K562 (cell line): Measurements from ENCODE around the gene MKLN1. TPM values are rescaled to one million over a fixed set of nuclear protein-coding genes. Genes with fewer than 3 reads are reported as not detected.
A peak's percentile ranks its signal among the peaks of the same experiment; 100 is the strongest.

Experiments
- NELFE ChIP-seq: IDR thresholded peaks from 2 replicates; pipeline ENCODE4 v1.6.1; 2011; ENCODE audit warnings: mild to moderate bottlenecking; ENCODE audit not compliant: insufficient read depth, insufficient read length
- POLR2A ChIP-seq: fragments of 450-650 bp; conservative IDR thresholded peaks from 2 replicates; pipeline ENCODE4 v1.6.1; 2016
- RBM15 ChIP-seq: fragments of 200-400 bp; formaldehyde crosslinking; IDR thresholded peaks from 2 replicates; pipeline ENCODE4 v1.6.1; 2018; ENCODE audit warnings: mild to moderate bottlenecking, low read length, moderate library complexity; ENCODE audit not compliant: insufficient read depth
- RHOXF2B ChIP-seq: fragments of 250-450 bp; sonication (Bioruptor Pico); conservative IDR thresholded peaks from 2 replicates; pipeline ENCODE4 v1.5.1; 2021
- SP2 ChIP-seq: IDR thresholded peaks from 2 replicates; pipeline ENCODE4 v1.6.1; 2011; ENCODE audit warnings: mild to moderate bottlenecking, low read depth, low read length, moderate library complexity; ENCODE audit not compliant: poor library complexity, severe bottlenecking; ENCODE audit errors: extremely low read depth
- SREBF1 ChIP-seq: fragments of 150-350 bp; IDR thresholded peaks from 2 replicates; pipeline ENCODE4 v1.6.1; 2014; ENCODE audit warnings: antibody characterized with exemption, low read depth, low read length, borderline replicate concordance
- TBL1XR1 ChIP-seq, 2 experiments: IDR thresholded peaks; 2 replicates each; pipeline ENCODE4 v1.6.1; 2012; ENCODE audit warnings: improper control_type of control experiment in 2 of 2, low read length in 2 of 2, mild to moderate bottlenecking in 1 of 2
- TRIM24 ChIP-seq, 2 experiments: fragments of 450-650 bp; IDR thresholded peaks; 2 replicates each; pipeline ENCODE4 v1.6.1; 2016
- ZNF124 ChIP-seq: sonication (generic); formaldehyde crosslinking; IDR thresholded peaks from 2 replicates; pipeline ENCODE4 v1.8.1; 2022; ENCODE audit warnings: missing genetic modification reagents
- ZNF143 ChIP-seq: sonication (generic); formaldehyde crosslinking; IDR thresholded peaks from 2 replicates; pipeline ENCODE4 v1.9.0; 2022; ENCODE audit warnings: mild to moderate bottlenecking, missing genetic modification reagents
- ZNF445 ChIP-seq: fragments of 250-450 bp; sonication (Bioruptor Pico); IDR thresholded peaks from 2 replicates; pipeline ENCODE4 v1.4.0; 2020; ENCODE audit warnings: low read depth, mild to moderate bottlenecking, moderate library complexity
- polyA plus RNA-seq, 8 experiments: library from polyadenylated mRNA; depleted of rRNA in 4 of 8; stranded (reverse) in 5 of 8; unstranded in 3 of 8; fragments of >200 nt; fragmentation: Nextera tagmentation in 2 of 8; fragmentation: Illumina TruSeq in 1 of 8; extraction: Ambion mirVana in 2 of 8; extraction: Trizol in 1 of 8; gene quantifications; 2 replicates each; pipeline versions ENCODE4 v1.2.1 to v1.2.3, GENCODE V29; 2011 to 2014; ENCODE audit warnings: inconsistent platforms in 1 of 8, missing spikeins in 1 of 8
- total RNA-seq, 7 experiments: library from RNA; depleted of rRNA in 6 of 7; stranded (reverse); fragments of >200 nt in 6 of 7; fragmentation: Illumina TruSeq in 2 of 7; extraction: Trizol in 2 of 7; gene quantifications; 2 replicates each; pipeline versions ENCODE4 v1.2.1 to v1.2.3, GENCODE V29; 2011 to 2021; ENCODE audit warnings: low replicate concordance in 1 of 7
- TF ChIP-seq, protein P1 (sequence below), 2 experiments: fragments of 450-650 bp; conservative IDR thresholded peaks; 2 replicates each; pipeline ENCODE4 v1.6.1; 2017; ENCODE audit warnings: mild to moderate bottlenecking in 2 of 2, moderate library complexity in 2 of 2
- TF ChIP-seq, protein P2 (sequence below): fragments of 200-400 bp; formaldehyde crosslinking; IDR thresholded peaks from 2 replicates; pipeline ENCODE4 v1.6.1; 2017; ENCODE audit warnings: mild to moderate bottlenecking, low read depth, low read length, moderate library complexity
- TF ChIP-seq, protein P3 (sequence below), 2 experiments: fragments of 450-650 bp in 1 of 2; sonication (generic) in 1 of 2; formaldehyde crosslinking in 1 of 2; IDR thresholded peaks; 2 replicates each; pipeline versions ENCODE4 v1.7.1 to v1.9.0; 2016 to 2022; ENCODE audit warnings: inconsistent platforms in 1 of 2, mild to moderate bottlenecking in 1 of 2, missing genetic modification reagents in 1 of 2

The MKLN1 gene
- total and polyA plus RNA-seq, 9 of the 15 experiments (the other 6 are each of a cell fraction or from before 2014, with no cell fraction given), result 18.6 to 80.4 (median 56.0) TPM

DNA sequence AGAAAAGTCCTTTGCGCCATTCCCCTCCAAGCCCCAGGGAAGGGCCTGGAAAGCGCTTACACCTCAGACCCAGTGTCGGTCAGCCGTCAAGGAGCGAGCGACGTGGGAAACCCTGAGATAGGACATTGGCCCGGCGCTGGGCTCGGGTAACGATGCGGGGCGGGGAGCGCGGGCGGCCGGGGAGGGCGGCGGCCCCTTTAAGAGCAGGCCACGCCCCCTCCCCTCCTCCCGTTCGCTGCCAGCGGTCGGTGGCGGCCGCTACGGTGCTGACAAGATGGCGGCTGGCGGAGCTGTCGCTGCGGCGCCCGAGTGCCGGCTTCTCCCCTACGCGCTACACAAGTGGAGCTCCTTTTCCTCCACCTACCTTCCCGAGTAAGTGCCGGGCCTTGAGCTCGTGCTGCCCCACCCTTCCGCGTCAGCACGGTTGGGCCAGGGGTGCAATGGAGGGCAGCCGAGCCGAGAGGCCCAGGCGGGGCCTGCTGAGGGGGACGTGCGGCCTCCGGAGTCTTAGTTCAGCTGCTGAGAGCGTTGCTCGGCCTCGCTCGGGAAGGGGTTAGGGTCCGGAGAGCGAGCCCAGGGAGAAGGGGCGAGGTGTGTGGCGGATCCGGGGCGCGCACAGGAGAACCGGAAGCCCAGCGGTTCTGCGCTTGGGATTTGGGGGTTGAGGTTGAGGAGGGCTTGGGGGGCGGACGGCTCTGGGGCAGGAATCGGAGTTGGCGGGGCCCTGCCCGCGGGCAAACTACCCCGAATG, at the start of gene MKLN1 (continued):
- TF ChIP-seq SP2 (no peak), NELFE (peak; percentile 16), SREBF1 (no peak), RBM15 (no peak), ZNF124 (CRISPR knock-in tag) (no peak), POLR2A (peak; percentile 99), TRIM24 (IDR thresholded peaks at IDR 0.05) (no peak), ZNF445 (CRISPR knock-in tag) (no peak), TBL1XR1 (IDR thresholded peaks at IDR 0.05; ENCODE audit: low read length in 2 of 2) (peak; percentile 6 to 24; a peak in 1 of 4 replicates), ZNF143 (CRISPR knock-in tag) (peak; percentile 56; the same call in 1 of the 2 replicates), RHOXF2B (CRISPR knock-in tag) (no peak)
- TF ChIP-seq, protein P1, sequence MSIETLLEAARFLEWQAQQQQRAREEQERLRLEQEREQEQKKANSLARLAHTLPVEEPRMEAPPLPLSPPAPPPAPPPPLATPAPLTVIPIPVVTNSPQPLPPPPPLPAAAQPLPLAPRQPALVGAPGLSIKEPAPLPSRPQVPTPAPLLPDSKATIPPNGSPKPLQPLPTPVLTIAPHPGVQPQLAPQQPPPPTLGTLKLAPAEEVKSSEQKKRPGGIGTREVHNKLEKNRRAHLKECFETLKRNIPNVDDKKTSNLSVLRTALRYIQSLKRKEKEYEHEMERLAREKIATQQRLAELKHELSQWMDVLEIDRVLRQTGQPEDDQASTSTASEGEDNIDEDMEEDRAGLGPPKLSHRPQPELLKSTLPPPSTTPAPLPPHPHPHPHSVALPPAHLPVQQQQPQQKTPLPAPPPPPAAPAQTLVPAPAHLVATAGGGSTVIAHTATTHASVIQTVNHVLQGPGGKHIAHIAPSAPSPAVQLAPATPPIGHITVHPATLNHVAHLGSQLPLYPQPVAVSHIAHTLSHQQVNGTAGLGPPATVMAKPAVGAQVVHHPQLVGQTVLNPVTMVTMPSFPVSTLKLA (conservative IDR thresholded peaks at IDR 0.05), result peak; percentile 73 to 76
- TF ChIP-seq, protein P2, sequence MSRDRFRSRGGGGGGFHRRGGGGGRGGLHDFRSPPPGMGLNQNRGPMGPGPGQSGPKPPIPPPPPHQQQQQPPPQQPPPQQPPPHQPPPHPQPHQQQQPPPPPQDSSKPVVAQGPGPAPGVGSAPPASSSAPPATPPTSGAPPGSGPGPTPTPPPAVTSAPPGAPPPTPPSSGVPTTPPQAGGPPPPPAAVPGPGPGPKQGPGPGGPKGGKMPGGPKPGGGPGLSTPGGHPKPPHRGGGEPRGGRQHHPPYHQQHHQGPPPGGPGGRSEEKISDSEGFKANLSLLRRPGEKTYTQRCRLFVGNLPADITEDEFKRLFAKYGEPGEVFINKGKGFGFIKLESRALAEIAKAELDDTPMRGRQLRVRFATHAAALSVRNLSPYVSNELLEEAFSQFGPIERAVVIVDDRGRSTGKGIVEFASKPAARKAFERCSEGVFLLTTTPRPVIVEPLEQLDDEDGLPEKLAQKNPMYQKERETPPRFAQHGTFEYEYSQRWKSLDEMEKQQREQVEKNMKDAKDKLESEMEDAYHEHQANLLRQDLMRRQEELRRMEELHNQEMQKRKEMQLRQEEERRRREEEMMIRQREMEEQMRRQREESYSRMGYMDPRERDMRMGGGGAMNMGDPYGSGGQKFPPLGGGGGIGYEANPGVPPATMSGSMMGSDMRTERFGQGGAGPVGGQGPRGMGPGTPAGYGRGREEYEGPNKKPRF, result no peak
- TF ChIP-seq, protein P3, sequence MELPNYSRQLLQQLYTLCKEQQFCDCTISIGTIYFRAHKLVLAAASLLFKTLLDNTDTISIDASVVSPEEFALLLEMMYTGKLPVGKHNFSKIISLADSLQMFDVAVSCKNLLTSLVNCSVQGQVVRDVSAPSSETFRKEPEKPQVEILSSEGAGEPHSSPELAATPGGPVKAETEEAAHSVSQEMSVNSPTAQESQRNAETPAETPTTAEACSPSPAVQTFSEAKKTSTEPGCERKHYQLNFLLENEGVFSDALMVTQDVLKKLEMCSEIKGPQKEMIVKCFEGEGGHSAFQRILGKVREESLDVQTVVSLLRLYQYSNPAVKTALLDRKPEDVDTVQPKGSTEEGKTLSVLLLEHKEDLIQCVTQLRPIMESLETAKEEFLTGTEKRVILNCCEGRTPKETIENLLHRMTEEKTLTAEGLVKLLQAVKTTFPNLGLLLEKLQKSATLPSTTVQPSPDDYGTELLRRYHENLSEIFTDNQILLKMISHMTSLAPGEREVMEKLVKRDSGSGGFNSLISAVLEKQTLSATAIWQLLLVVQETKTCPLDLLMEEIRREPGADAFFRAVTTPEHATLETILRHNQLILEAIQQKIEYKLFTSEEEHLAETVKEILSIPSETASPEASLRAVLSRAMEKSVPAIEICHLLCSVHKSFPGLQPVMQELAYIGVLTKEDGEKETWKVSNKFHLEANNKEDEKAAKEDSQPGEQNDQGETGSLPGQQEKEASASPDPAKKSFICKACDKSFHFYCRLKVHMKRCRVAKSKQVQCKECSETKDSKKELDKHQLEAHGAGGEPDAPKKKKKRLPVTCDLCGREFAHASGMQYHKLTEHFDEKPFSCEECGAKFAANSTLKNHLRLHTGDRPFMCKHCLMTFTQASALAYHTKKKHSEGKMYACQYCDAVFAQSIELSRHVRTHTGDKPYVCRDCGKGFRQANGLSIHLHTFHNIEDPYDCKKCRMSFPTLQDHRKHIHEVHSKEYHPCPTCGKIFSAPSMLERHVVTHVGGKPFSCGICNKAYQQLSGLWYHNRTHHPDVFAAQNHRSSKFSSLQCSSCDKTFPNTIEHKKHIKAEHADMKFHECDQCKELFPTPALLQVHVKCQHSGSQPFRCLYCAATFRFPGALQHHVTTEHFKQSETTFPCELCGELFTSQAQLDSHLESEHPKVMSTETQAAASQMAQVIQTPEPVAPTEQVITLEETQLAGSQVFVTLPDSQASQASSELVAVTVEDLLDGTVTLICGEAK (IDR thresholded peaks at IDR 0.05), result peak; percentile 51; the same call in 1 of the 2 replicates
- TF ChIP-seq, protein P3 (CRISPR knock-in tag; IDR thresholded peaks at IDR 0.05), result no peak
